Tibial nerve (tissue), 4 donors: Measurements from ENCODE around the gene PARD3B.

Experiments used
- CTCF ChIP-seq, 5 experiments: fragments of 200-600 bp in 3 of 5; fragments of 450-650 bp in 2 of 5; sonication (generic) in 3 of 5; IDR thresholded peaks; one replicate each; pipeline ENCODE4 v1.5.1; 2016 to 2019; ENCODE audit warnings: antibody characterized with exemption in 5 of 5, mild to moderate bottlenecking in 3 of 5, moderate library complexity in 2 of 5
- EP300 ChIP-seq, 2 donors: sonication (generic); formaldehyde crosslinking; IDR thresholded peaks; one replicate each; pipeline ENCODE4 v1.6.1; 2017; ENCODE audit warnings: antibody characterized with exemption in 2 of 2, mild to moderate bottlenecking in 1 of 2
- POLR2A ChIP-seq, 2 donors: fragments of 450-650 bp; IDR thresholded peaks; one replicate each; pipeline ENCODE4 v1.6.1; 2017; ENCODE audit warnings: antibody characterized with exemption in 2 of 2, mild to moderate bottlenecking in 2 of 2, moderate library complexity in 2 of 2

DNA sequence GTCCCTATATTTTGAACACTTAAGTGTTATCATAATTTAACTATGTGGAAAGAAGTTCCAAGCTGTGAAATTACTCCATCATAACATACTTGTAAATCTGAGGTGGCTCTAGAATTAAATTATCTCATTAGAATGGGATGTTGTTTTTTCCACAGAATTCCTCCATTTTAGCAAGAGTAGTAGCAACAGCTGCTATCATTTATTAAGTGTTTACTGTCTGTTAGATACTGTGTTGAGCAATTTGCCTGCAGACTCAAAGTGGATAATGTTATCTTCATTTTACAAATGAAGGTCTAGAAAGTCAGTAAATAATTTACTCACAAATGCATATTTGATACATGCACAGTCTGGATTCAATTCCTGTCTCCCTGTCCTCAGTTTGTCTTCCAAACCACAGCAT is 632.3 kb downstream of the PARD3B start:
- no peak for TF ChIP-seq EP300 (IDR thresholded peaks at IDR 0.05)
- TF ChIP-seq CTCF (IDR thresholded peaks at IDR 0.05): no peak
- TF ChIP-seq POLR2A (IDR thresholded peaks at IDR 0.05): no peak
